HG03460 (cell line): ENCODE data around the gene SLC36A3.
"Not testable (repeated sequence)": the region's sequence is repeated elsewhere in the genome, so short reads cannot be mapped to it uniquely, and the experiment has no call there.

Experiments used
- ATAC-seq: cut with Tn5 transposase; IDR thresholded peaks from one replicate; pipeline ENCODE4 v1.9.1; 2021; ENCODE audit not compliant: unreplicated experiment

SLC36A3 gene

GRCh38 chr5:151264113-151264512 lies 39.5 kb downstream of the SLC36A3 start:
- no peak for ATAC-seq

GRCh38 chr5:151262532-151262931 lies 41.0 kb downstream of the SLC36A3 start:
- ATAC-seq = no peak

DNA sequence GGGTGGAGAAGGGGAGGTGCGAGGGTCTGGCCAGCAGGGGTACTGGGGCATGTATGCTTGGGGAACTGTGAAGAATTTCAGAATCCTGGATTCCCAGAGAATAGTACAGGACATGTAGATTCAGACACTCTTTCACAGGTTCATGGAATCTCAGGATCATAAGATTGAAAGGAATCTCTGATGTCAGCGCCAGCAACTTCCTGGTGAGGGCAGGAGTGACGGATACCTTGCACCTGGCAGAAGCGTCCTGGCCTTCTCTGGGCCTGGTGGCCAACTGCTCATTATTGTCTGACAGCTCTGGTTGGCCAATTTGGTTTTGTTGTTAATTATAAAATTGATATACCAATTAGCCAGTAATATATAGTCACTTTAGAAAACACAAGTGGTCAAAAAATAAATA lies 43.6 kb downstream of the SLC36A3 start:
- no peak for ATAC-seq

GRCh38 chr5:151258816-151259215 lies 44.8 kb downstream of the SLC36A3 start:
- no peak for ATAC-seq

GRCh38 chr5:151258201-151258611 lies 45.4 kb downstream of the SLC36A3 start:
- no peak for ATAC-seq

DNA sequence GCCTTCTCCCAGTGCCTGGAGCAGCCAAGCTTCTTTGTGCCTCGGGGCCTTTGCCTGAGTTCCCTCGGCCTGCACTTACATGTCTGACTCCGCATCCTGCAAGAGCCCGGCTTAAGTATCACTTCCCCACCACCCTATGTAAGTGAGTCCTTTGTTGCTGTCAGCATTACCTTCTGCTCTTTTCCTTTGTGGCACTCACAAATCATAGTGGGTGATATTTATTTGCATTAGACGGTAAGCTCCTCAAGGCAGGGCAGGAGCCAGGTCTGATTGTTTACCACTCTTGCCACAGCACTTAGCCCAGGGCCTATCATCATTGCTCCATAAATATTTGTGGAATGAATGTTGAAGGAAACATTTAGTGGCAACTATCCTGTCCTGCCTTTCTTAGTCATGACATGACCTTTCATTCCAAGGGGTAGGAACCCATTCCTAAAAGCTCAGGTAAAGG lies 45.8 kb downstream of the SLC36A3 start:
- ATAC-seq = peak; percentile 31

GRCh38 chr5:151255621-151256286 lies 47.8 kb downstream of the SLC36A3 start:
- peak; percentile 34 for ATAC-seq

- ATAC-seq = not testable (repeated sequence)
These were observed 48.6 kb downstream of the SLC36A3 start for GRCh38 chr5:151254990-151255389.

GRCh38 chr5:151254556-151254955 lies 49.0 kb downstream of the SLC36A3 start:
- ATAC-seq = no peak

DNA sequence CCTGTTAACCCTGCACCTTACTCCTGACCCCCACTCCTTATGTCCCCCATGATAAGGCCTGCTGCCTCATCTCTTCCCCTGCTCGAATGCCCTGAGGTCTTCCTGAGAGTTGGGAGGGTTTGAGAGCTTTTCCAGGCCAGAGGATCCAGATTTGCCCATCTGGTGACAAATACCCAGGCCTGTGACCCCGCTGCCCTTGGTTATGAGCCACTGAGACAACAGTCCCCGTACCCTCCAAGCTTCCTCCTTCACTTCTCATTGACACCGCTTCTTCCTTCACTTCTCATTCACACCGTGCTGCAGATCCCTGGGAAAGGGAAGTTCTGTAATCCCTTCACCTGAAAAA lies 50.0 kb downstream of the SLC36A3 start:
- no peak for ATAC-seq

DNA sequence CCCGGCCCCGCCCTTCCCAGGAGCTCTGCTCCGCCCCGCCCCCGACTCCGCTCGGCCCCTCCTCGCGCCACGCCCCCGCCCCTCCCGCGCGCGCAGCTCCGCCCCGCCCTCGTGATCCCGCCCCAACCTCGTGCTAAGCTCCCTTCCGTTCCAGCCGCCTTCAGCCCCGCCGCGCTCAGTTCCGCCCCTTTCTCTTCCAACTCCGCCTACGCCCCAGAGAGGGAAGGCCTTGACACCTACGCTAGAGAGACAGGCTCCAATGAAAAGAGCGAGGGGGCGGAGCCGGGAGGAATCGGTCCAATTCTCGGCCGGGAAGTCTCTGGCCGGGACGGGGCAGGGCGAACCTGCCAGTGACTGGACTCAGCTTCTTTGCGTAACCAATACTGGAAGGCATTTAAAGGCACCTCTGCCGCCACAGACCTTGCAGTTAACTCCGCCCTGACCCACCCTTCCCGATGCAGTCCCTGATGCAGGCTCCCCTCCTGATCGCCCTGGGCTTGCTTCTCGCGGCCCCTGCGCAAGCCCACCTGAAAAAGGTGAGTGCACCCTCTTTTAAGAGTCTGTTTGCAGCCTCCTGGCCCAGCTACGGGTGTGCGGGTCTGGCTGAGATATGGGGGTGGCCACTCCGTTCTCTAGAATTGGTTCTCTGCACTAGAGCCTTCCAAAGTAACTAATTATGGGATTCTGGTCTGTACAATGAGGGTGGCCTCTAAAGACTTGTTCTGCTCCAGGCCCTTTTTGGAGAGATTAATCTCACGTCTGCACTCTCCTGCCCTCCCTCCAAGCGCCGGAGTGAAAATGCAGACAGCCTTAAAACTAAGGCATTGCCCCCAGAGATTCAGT lies 50.6 kb downstream of the SLC36A3 start, which contains the start of gene GM2A:
GM2A (plus strand) TSS at position 424 of the 843 bp plus-strand sequence; CDS start at position 456, 32 bp downstream.
- peak; percentile 74 for ATAC-seq

- no peak for ATAC-seq
These were observed 51.9 kb downstream of the SLC36A3 start for GRCh38 chr5:151251621-151252020.

DNA sequence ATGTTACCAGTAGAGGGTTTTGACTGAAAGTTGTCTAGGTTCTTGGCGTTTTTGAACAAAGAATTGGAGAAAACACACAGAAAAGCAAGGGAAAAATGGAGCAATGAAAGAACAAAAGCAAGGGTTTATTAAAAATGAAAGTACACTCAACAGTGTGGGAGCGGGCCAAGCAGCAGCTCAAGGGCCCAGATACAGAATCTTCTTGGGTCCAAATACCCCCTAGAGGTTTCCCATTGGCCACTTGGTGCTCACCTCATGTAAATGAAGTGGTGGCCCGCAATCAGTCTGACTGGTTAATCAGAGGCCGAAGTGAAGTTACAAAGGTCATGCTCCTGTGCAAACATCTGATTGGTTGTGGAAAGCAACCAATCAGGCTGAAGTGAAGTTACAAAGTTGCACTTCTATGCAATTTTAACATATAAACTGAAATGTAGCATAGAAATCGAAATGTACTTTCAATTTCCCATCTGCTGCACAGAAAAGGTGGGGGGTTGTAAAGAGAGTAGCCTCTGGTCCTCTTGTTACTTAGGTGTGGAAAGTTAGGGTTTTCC lies 52.5 kb downstream of the SLC36A3 start:
- ATAC-seq = no peak

DNA sequence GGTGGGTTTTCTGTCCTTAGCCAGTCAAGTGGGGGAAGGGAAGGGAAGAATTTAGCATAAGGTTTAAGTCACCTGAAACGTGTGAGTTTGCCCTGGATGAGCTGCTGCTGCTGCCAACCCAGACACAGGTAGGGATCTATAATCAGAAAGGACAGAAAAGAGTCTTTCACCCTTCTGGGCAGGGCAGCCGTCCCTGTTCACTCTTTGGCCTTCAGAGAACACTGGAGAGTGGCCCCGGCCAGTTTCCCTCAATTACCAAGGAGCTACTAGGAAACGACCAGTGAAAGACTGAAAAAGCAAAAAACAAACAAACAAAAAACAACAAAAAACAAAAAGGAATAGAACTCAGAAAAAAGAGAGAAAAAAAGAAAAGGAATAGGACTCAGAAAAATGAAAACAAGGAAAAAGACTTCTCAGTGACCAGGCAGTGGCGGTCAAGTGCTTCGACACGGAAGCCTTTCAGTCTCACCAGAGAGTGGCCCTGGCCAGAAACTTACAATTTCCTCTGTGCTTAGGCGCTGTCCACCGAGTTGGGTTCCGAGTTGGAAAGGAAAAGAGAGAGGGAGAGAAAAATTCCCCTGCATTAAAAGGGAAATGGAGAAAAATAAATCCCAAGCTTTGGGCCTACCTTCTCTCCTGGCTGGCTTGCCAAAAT lies 53.1 kb downstream of the SLC36A3 start:
- ATAC-seq = no peak

- ATAC-seq = no peak
These were observed 54.3 kb downstream of the SLC36A3 start for GRCh38 chr5:151249281-151249680.

GRCh38 chr5:151248651-151249050 lies 54.9 kb downstream of the SLC36A3 start:
- ATAC-seq = no peak

GRCh38 chr5:151245680-151246219 lies 57.8 kb downstream of the SLC36A3 start:
- ATAC-seq = no peak

DNA sequence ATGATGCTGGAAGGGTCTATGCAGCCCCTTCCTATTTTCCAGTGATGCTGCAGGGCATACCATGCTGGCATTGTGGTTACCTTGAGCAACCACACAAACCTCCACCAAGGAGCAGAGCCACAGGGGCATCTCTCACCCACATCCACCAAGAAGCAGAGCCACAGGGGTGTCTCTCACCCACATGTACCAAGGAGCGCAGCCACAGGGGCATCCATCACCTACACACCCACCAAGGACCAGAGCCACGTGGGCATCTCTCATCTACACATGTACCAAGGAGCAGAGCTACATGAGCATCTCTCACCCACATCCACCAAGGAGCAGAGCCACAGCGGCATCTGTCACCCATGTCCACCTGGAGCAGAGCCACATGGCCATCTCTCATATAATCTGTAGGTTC lies 59.4 kb downstream of the SLC36A3 start:
- ATAC-seq = no peak

DNA sequence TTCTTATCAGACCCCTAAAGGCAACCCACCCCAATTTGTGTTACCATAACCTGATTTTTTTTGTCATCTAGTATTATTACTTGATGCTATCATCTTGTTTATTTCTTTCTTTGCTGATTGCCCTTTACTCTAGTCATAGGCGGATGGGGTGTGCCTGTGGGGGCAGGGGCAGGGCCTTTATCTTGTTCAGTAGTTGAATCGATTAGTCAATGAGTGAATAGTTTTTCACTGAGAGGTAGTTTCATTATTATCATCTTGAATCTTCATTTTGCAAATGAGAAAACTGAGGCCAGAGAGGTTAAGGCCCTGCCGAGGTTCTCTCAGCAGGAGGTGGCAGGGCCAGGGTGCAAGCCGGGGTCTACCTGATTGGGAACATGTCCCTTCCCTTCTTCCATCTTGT lies 60.0 kb downstream of the SLC36A3 start:
- ATAC-seq = no peak

DNA sequence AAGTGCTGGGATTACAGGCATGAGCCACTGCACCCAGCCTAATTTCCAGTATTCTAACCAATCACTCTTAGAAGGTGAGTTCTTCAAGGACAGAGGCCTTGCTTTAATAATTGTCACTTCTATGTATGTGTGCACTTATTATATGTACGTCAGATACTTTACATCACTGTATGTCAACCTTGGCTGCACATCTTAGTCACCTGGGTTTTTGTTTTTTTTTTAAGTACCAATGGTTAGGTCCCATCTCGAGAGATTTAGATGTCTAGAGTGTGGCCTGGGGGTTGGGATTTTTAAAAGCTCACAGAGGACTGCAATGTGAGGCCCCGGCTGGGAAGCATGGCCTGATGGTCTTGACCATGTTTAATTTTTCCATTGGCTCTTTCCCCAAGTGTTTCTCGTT lies 60.4 kb downstream of the SLC36A3 start:
- ATAC-seq = no peak
